OCI-LY1 (cell line): ENCODE results near the gene EMCN.

ENCODE experiments used
- H2AFZ ChIP-seq: fragments of 200-600 bp; sonication (generic), shearing (Covaris generic); 2 replicates; pipeline ENCODE4 v1.6.0; 2014; ENCODE audit warnings: antibody characterized with exemption, mild to moderate bottlenecking, low read length
- H3F3A ChIP-seq: fragments of 200-600 bp; sonication (generic), shearing (Covaris generic); 2 replicates; pipeline ENCODE4 v1.6.0; 2014; ENCODE audit warnings: mild to moderate bottlenecking, antibody characterized with exemption, low read length, moderate library complexity; ENCODE audit not compliant: insufficient read depth
- H3K27ac ChIP-seq: fragments of 200-600 bp; sonication (generic); 2 replicates; pipeline ENCODE4 v1.5.1; 2014; ENCODE audit warnings: low read length, mixed run types, mild to moderate bottlenecking, low read depth; ENCODE audit not compliant: poor library complexity, severe bottlenecking
- H3K27me3 ChIP-seq: fragments of 200-600 bp; sonication (generic); 2 replicates; pipeline ENCODE4 v1.6.0; 2014; ENCODE audit warnings: antibody characterized with exemption, mild to moderate bottlenecking, low read length, moderate library complexity; ENCODE audit not compliant: insufficient read depth
- H3K36me3 ChIP-seq: fragments of 200-600 bp; sonication (generic); 2 replicates; pipeline ENCODE4 v1.6.1; 2014; ENCODE audit warnings: mild to moderate bottlenecking, antibody characterized with exemption, low read length, moderate library complexity, mixed read lengths; ENCODE audit not compliant: insufficient read depth
- H3K4me1 ChIP-seq: fragments of 200-600 bp; sonication (generic); 2 replicates; pipeline ENCODE4 v1.5.1; 2014; ENCODE audit warnings: mild to moderate bottlenecking, low read length, moderate library complexity; ENCODE audit not compliant: insufficient read depth, severe bottlenecking
- H3K4me2 ChIP-seq: fragments of 200-600 bp; sonication (generic), shearing (Covaris generic); 2 replicates; pipeline ENCODE4 v1.6.1; 2014; ENCODE audit warnings: low read length
- H3K4me3 ChIP-seq: fragments of 200-600 bp; sonication (generic); 2 replicates; pipeline ENCODE4 v1.5.1; 2014; ENCODE audit warnings: low read length, low read depth, mild to moderate bottlenecking, mixed read lengths; ENCODE audit not compliant: poor library complexity, severe bottlenecking
- H3K79me2 ChIP-seq: fragments of 200-600 bp; shearing (Covaris generic); 2 replicates; pipeline ENCODE4 v1.6.1; 2016; ENCODE audit warnings: mixed run types, low read length, mixed read lengths; ENCODE audit not compliant: insufficient read depth
- H3K9ac ChIP-seq: fragments of 200-600 bp; sonication (generic), shearing (Covaris generic); 2 replicates; pipeline ENCODE4 v1.6.1; 2014; ENCODE audit warnings: mild to moderate bottlenecking, low read length, mixed read lengths
- H3K9me2 ChIP-seq: fragments of 200-600 bp; sonication (generic), shearing (Covaris generic); 2 replicates; pipeline ENCODE4 v1.6.1; 2014; ENCODE audit warnings: low read depth, mild to moderate bottlenecking, low read length, mixed read lengths
- H3K9me3 ChIP-seq: fragments of 200-600 bp; shearing (Covaris generic); 2 replicates; pipeline ENCODE4 v1.6.1; 2014; ENCODE audit warnings: low read length, mixed read lengths
- H4K20me1 ChIP-seq: fragments of 200-600 bp; sonication (generic), shearing (Covaris generic); 2 replicates; pipeline ENCODE4 v1.6.0; 2016; ENCODE audit warnings: mild to moderate bottlenecking, low read length; ENCODE audit not compliant: insufficient read depth
- EZH2 ChIP-seq: fragments of 200-600 bp; sonication (generic), shearing (Covaris generic); IDR thresholded peaks from 2 replicates; pipeline ENCODE4 v1.8.0; 2017; ENCODE audit warnings: borderline replicate concordance, mixed run types, mild to moderate bottlenecking, antibody characterized with exemption, low read length, moderate library complexity, mixed read lengths
- TF ChIP-seq, protein P1 (sequence below): fragments of 200-600 bp; sonication (generic), shearing (Covaris generic); IDR thresholded peaks from 2 replicates; pipeline ENCODE4 v1.5.1; 2017; ENCODE audit warnings: mild to moderate bottlenecking, antibody characterized with exemption, low read length, moderate library complexity, mixed read lengths

EMCN gene

DNA sequence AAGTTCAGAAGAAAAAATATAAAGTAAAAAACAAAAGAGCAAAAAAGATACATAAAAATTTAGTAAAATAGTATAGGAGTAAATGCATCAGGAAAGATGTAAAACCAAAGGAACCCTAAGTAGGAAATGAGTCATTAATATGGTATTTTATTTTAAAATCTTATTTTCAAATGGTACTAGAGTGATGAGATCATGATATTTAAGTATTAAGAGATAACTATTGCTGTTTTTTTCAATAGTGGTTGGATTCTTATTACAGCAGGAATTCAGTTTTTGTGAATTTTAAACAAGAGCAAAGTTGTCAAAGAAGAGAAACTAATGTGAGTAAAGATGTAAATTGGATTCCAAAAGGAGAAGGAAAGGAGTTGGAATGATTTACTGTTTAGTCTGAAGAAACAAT lies 20.0 kb downstream of the EMCN start:
- Histone ChIP-seq H3K79me2 (no peaks in the 10 kb centered on the region), H3K9me3 (no peaks in the 10 kb centered on the region), H3F3A (no peaks in the 10 kb centered on the region), H3K4me3 (no peak overlapping the region), H3K4me1 (no peaks in the 10 kb centered on the region), H3K9ac (no peak overlapping the region), H2AFZ (no peak overlapping the region), H3K36me3 (no peaks in the 10 kb centered on the region), H3K4me2 (no peak overlapping the region), H3K27me3 (no peaks in the 10 kb centered on the region), H3K9me2 (no peaks in the 10 kb centered on the region), H4K20me1 (no peaks in the 10 kb centered on the region), H3K27ac (no peak overlapping the region)
- TF ChIP-seq, protein P1, sequence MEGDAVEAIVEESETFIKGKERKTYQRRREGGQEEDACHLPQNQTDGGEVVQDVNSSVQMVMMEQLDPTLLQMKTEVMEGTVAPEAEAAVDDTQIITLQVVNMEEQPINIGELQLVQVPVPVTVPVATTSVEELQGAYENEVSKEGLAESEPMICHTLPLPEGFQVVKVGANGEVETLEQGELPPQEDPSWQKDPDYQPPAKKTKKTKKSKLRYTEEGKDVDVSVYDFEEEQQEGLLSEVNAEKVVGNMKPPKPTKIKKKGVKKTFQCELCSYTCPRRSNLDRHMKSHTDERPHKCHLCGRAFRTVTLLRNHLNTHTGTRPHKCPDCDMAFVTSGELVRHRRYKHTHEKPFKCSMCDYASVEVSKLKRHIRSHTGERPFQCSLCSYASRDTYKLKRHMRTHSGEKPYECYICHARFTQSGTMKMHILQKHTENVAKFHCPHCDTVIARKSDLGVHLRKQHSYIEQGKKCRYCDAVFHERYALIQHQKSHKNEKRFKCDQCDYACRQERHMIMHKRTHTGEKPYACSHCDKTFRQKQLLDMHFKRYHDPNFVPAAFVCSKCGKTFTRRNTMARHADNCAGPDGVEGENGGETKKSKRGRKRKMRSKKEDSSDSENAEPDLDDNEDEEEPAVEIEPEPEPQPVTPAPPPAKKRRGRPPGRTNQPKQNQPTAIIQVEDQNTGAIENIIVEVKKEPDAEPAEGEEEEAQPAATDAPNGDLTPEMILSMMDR = no peak
- TF ChIP-seq EZH2 = no peak

DNA sequence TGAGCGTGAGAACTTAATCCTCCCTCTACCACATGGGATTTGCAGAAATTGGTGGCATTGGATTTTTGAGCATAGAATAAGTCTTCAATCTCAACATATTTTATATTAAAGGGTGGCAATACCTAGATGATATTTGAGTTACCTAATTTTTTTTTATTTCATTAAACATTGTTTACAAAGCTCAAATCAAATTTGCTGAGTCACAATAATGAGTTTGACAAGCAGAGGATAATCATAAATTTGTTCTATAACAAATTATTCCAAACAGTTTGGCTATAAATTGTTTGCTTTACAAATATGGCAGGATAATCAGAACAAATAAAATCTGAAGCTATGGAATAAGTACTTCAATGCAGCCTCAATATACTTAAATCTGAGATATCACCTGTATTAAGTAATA lies 22.7 kb downstream of the EMCN start:
- Histone ChIP-seq H3F3A (no peaks in the 10 kb centered on the region), H3K4me3 (no peak overlapping the region), H3K36me3 (no peaks in the 10 kb centered on the region), H3K4me1 (no peaks in the 10 kb centered on the region), H3K4me2 (no peak overlapping the region), H3K9me2 (no peaks in the 10 kb centered on the region), H4K20me1 (no peaks in the 10 kb centered on the region), H3K9me3 (no peaks in the 10 kb centered on the region), H3K79me2 (no peaks in the 10 kb centered on the region), H3K9ac (no peak overlapping the region), H2AFZ (no peak overlapping the region), H3K27ac (no peak overlapping the region), H3K27me3 (no peaks in the 10 kb centered on the region)
- no peak for TF ChIP-seq EZH2
- TF ChIP-seq, protein P1 = no peak

DNA sequence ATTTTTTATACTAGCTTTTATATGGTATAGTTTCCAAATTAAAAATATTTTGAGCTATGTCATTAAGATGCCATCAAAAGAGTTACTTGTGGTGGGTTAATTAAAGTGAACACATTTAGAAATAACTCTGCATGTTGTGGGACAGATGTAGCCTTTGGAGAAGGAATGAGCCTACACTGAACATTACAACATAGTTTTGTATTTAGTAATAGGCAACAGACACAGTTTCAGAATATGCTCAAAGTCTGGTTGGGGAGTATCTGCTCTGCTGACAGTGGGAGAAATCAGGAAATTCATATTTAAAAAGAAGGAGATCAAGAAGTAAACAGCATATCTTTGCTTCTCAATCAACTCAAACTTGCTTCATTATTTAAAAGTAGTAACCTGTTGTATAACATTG lies 23.7 kb downstream of the EMCN start:
- no peaks in the 10 kb centered on the region for H3K9me2 ChIP-seq
- H3K4me3 ChIP-seq = no peak overlapping the region
- no peaks in the 10 kb centered on the region for H3K4me1 ChIP-seq
- H2AFZ ChIP-seq = no peak overlapping the region
- no peak overlapping the region for H3K9ac ChIP-seq
- H4K20me1 ChIP-seq = no peaks in the 10 kb centered on the region
- H3F3A ChIP-seq = no peaks in the 10 kb centered on the region
- H3K27ac ChIP-seq = no peak overlapping the region
- no peaks in the 10 kb centered on the region for H3K9me3 ChIP-seq
- H3K36me3 ChIP-seq = no peaks in the 10 kb centered on the region
- H3K4me2 ChIP-seq = no peak overlapping the region
- no peaks in the 10 kb centered on the region for H3K79me2 ChIP-seq
- TF ChIP-seq EZH2 = no peak
- TF ChIP-seq, protein P1 = no peak
- no peaks in the 10 kb centered on the region for H3K27me3 ChIP-seq
